Panc1 (cell line): ENCODE results near the gene MATN4. TPM values are rescaled to one million over a fixed set of nuclear protein-coding genes. Genes with fewer than 3 reads are reported as not detected.

Source experiments
- ATAC-seq: fragments of 200-7000 bp; cut with Tn5 transposase; 2 replicates; pipeline ENCODE4 v1.9.1; 2020; ENCODE audit warnings: mild to moderate bottlenecking, moderate library complexity
- BruUV-seq: library from RNA; stranded (reverse); fragments of 400-500 nt; replicated peaks from 2 replicates; lab custom pipeline; 2021; lab: Mats Ljungman, UMichigan
- CTCF ChIA-PET: fragments of 300-600 bp; sonication (Branson Sonifier 250); formaldehyde crosslinking; loops from one replicate; lab custom pipeline; 2022; ENCODE audit warnings: antibody characterized with exemption; lab: Charles Lee
- POLR2A ChIA-PET: fragments of 300-600 bp; sonication (Branson Sonifier 250); formaldehyde crosslinking; loops from one replicate; lab custom pipeline; 2022; ENCODE audit warnings: antibody characterized with exemption; lab: Charles Lee
- DNase-seq: peaks from one replicate; pipeline ENCODE4 v3.0.0-alpha.2; 2010; ENCODE audit warnings: low read depth, low spot score
- H3K27ac ChIP-seq: 2 replicates; pipeline ENCODE4 v1.5.1; 2011; ENCODE audit warnings: mild to moderate bottlenecking, low read length, inconsistent platforms
- H3K27me3 ChIP-seq: fragments of 200-500 bp; sonication (Bioruptor generic); 2 replicates; pipeline ENCODE4 v1.6.0; 2014; ENCODE audit warnings: low read length, inconsistent platforms; ENCODE audit not compliant: control insufficient read depth, insufficient read depth
- H3K36me3 ChIP-seq: fragments of 200-500 bp; sonication (Bioruptor generic); 2 replicates; pipeline ENCODE4 v1.5.1; 2014; ENCODE audit warnings: inconsistent platforms, mild to moderate bottlenecking, low read length, moderate library complexity; ENCODE audit not compliant: control insufficient read depth, insufficient read depth
- H3K4me1 ChIP-seq: 2 replicates; pipeline ENCODE4 v1.5.1; 2011; ENCODE audit warnings: inconsistent platforms, mild to moderate bottlenecking, low read length, moderate library complexity; ENCODE audit not compliant: control insufficient read depth, insufficient read depth
- H3K4me3 ChIP-seq, 2 experiments: 2 replicates each; pipeline ENCODE4 v1.5.1; 2011 to 2012; ENCODE audit warnings: low read depth in 2 of 2, low read length in 2 of 2, mild to moderate bottlenecking in 2 of 2, inconsistent platforms in 1 of 2, moderate library complexity in 1 of 2
- H3K9me3 ChIP-seq: fragments of 200-500 bp; sonication (Bioruptor generic); 2 replicates; pipeline ENCODE4 v1.5.1; 2014; ENCODE audit warnings: low read depth, mild to moderate bottlenecking, inconsistent platforms, low read length, moderate library complexity; ENCODE audit not compliant: control insufficient read depth, insufficient read depth
- POLR2AphosphoS5 ChIP-seq: IDR thresholded peaks from 2 replicates; pipeline ENCODE4 v1.6.1; 2012; ENCODE audit warnings: mild to moderate bottlenecking, low read depth, low read length, moderate library complexity
- REST ChIP-seq, 2 experiments: IDR thresholded peaks; 2 replicates each; pipeline ENCODE4 v1.6.1; 2011 to 2012; ENCODE audit warnings: low read depth in 2 of 2, control low read depth in 1 of 2, low read length in 1 of 2, mild to moderate bottlenecking in 1 of 2, moderate library complexity in 1 of 2; ENCODE audit not compliant: insufficient read depth in 1 of 2
- SIN3A ChIP-seq: IDR thresholded peaks from 2 replicates; pipeline ENCODE4 v1.6.1; 2012; ENCODE audit warnings: low read depth, mild to moderate bottlenecking, low read length, moderate library complexity, borderline replicate concordance; ENCODE audit not compliant: insufficient read depth
- TCF7L2 ChIP-seq: IDR thresholded peaks from 2 replicates; pipeline ENCODE4 v1.6.1; 2011; ENCODE audit warnings: mild to moderate bottlenecking, low read depth, low read length, inconsistent platforms
- in situ Hi-C: cut with HindIII; loops from 2 replicates; pipeline ENCODE4 v1.10.0; 2016; ENCODE audit warnings: low sequenced_read_pairs, low pct_unique_long_range_greater_than_20kb
- intact Hi-C: fragments of 100-400 bp; cut with micrococcal nuclease; formaldehyde crosslinking; loops from one replicate; pipeline ENCODE4 v1.10.0; 2022; ENCODE audit not compliant: unreplicated experiment
- total RNA-seq: library from RNA; stranded (reverse); gene quantifications from one replicate; pipeline ENCODE4 v1.2.1, GENCODE V29; 2021; ENCODE audit not compliant: unreplicated experiment
- TF ChIP-seq, protein P1 (sequence below): fragments of 450-650 bp; IDR thresholded peaks from 2 replicates; pipeline ENCODE4 v1.5.1; 2017; ENCODE audit warnings: mild to moderate bottlenecking

Gene MATN4
- total RNA-seq, 1 experiment from 2014 or later, result 0.15 TPM

- no TSS peak for BruUV-seq
- intact Hi-C loops, result no loop called here
- ChIA-PET POLR2A (no interaction called here), CTCF (interaction anchor here (0.6 to 1.5 kb wide), 4 partner anchors 10 to 99 kb away, joined by 3 to 6 read pairs (median 4); no protein-coding TSS in a partner anchor)
- DNase-seq (no peak), ATAC-seq (peak; percentile 37)
- Histone ChIP-seq H3K27me3 (no peaks in the 10 kb centered on the region), H3K27ac (peak overlapping the region; percentile 88), H3K4me1 (peaks cover 70% of the 10 kb centered on the region), H3K4me3 (peak overlapping the region in 1 of 2 experiments; percentile 25; a peak in 2 of 4 replicates), H3K36me3 (no peaks in the 10 kb centered on the region; the same call in 1 of the 2 replicates), H3K9me3 (no peaks in the 10 kb centered on the region)
- in situ Hi-C loops, result no loop called here
- TF ChIP-seq POLR2AphosphoS5 (no peak), REST (IDR thresholded peaks at IDR 0.05; ENCODE audit: insufficient read depth in 1 of 2, low read depth in 2 of 2, low read length in 1 of 2) (no peak)
Observed at GRCh38 chr20:45337367-45338120, 29.4 kb upstream of the MATN4 start.

DNA sequence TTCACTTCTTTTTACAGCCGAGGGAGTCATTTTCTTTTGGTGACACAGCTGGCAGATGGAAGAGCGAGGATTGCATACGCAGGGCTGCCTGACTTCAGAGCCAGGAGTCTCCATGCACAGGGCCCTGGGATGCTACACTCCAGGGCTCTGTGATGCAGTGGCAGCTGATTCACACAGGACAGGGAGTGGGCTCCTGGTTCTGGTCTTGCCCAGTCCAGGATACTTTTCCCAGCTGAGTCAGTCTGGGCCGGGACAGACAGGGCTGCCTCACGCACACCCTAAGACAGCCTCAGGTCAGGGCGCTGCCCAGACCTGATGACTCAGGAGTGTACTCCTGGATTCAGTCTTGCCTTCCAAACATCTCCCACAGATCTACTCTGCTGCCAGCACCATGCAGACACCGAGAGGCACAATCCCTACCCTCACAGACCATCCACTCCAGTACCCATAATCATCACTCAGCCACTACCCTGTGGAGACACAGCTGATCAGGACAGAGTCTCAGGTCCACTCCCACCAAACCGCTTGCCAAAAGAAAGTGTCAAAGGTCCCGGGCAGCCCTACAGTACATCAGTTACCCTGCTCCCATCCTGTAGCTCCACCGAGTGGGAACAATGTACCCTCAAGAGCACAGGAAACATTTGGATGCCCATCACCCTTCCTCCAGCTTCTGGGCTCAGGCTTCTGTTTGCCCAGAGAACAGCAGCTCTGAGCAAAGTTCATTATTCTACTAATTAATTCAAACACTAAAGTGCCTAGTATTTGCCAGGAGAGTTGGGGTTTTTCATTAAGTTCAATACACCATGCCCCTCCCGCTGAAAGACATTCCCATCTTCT is 28.6 kb upstream of the MATN4 start:
- in situ Hi-C loops (no loop called here), intact Hi-C loops (no loop called here)
- DNase-seq (peak; percentile 87), ATAC-seq (peak; percentile 90)
- Histone ChIP-seq H3K4me1 (peaks cover 62% of the 10 kb centered on the region), H3K27me3 (no peaks in the 10 kb centered on the region), H3K4me3 (peak overlapping the region in 1 of 2 experiments; percentile 25; a peak in 2 of 4 replicates), H3K36me3 (no peaks in the 10 kb centered on the region; the same call in 1 of the 2 replicates), H3K9me3 (no peaks in the 10 kb centered on the region), H3K27ac (peak overlapping the region; percentile 88)
- TF ChIP-seq SIN3A (no peak), REST (IDR thresholded peaks at IDR 0.05; ENCODE audit: insufficient read depth in 1 of 2, low read depth in 2 of 2, low read length in 1 of 2) (no peak), POLR2AphosphoS5 (no peak), TCF7L2 (no peak; the same call in 1 of the 2 replicates)
- TF ChIP-seq, protein P1, sequence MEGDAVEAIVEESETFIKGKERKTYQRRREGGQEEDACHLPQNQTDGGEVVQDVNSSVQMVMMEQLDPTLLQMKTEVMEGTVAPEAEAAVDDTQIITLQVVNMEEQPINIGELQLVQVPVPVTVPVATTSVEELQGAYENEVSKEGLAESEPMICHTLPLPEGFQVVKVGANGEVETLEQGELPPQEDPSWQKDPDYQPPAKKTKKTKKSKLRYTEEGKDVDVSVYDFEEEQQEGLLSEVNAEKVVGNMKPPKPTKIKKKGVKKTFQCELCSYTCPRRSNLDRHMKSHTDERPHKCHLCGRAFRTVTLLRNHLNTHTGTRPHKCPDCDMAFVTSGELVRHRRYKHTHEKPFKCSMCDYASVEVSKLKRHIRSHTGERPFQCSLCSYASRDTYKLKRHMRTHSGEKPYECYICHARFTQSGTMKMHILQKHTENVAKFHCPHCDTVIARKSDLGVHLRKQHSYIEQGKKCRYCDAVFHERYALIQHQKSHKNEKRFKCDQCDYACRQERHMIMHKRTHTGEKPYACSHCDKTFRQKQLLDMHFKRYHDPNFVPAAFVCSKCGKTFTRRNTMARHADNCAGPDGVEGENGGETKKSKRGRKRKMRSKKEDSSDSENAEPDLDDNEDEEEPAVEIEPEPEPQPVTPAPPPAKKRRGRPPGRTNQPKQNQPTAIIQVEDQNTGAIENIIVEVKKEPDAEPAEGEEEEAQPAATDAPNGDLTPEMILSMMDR, result no peak
- POLR2A ChIA-PET, result interaction anchor here (0.5 kb wide), 1 partner anchor 10 kb away, joined by 4 read pairs; no protein-coding TSS in a partner anchor
- CTCF ChIA-PET, result interaction anchor here (0.6 to 1.5 kb wide), 4 partner anchors 11 to 100 kb away, joined by 3 to 6 read pairs (median 4); no protein-coding TSS in a partner anchor
- no TSS peak for BruUV-seq
